ENCODE measurements around the gene CNTNAP1. TPM values are rescaled to one million over a fixed set of nuclear protein-coding genes. Genes with fewer than 3 reads are reported as not detected.

Gene CNTNAP1
- total RNA-seq, 1 donor from 2014 or later, result 9.0 TPM

- H3K9me3 ChIP-seq, result no peaks in the 10 kb centered on the region
- no peak overlapping the region for H3K4me3 ChIP-seq
- no peak for DNase-seq
- TF ChIP-seq CTCF (IDR thresholded peaks at IDR 0.05), result no peak
- H3K27ac ChIP-seq, result no peak overlapping the region
- intact Hi-C loops (cut with DNase I), result no loop called here
- H3K36me3 ChIP-seq, result peaks cover 49% of the 10 kb centered on the region
- H3K27me3 ChIP-seq (ENCODE audit: low read depth), result no peaks in the 10 kb centered on the region
- no peaks in the 10 kb centered on the region for H3K4me1 ChIP-seq
- no peak for ATAC-seq
Observed at GRCh38 chr17:42694524-42694923, 12.2 kb downstream of the CNTNAP1 start.

DNA sequence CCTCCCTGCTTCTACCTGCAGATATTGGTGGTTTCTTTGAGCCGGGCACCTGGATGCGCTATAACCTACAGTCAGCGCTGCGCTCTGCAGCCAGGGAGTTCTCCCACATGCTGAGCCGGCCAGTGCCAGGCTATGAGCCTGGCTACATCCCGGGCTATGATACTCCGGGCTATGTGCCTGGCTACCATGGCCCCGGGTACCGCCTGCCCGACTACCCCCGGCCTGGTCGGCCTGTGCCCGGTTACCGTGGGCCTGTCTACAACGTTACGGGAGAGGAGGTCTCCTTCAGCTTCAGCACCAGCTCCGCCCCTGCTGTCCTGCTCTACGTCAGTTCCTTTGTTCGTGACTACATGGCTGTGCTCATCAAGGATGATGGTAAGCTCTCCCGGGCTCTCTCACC, 13.2 kb downstream of the CNTNAP1 start:
- H3K4me3 ChIP-seq, result no peak overlapping the region
- no peak for DNase-seq

DNA sequence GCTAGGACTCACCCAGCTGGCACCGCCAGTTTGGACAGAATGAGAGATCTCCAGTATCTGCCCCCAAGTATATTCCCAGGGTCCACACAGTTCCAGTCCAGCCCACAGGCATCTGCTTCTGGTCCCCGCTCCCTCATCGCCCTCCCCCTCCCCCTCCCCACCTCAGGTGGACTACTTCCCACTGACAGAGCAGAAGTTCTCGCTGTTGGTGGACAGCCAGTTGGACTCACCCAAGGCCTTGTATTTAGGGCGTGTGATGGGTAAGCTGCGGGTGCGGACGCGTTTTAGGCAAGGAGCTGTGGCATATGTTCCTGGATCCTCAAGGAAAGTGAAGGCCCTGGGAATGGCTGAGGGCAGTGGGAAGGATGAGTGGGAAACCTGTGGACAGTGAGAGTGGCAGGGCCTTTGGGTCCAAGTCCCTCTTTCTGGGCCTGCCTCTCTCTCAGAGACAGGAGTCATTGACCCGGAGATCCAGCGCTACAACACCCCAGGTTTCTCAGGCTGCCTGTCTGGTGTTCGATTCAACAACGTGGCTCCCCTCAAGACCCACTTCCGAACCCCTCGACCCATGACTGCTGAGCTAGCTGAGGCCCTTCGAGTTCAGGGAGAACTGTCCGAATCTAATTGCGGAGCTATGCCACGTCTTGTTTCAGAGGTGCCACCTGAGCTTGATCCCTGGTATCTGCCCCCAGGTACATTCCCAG, 14.9 kb downstream of the CNTNAP1 start:
- no peak for DNase-seq
- H3K36me3 ChIP-seq, result peaks cover 67% of the 10 kb centered on the region
- no peak for TF ChIP-seq CTCF (IDR thresholded peaks at IDR 0.05)
- H3K4me3 ChIP-seq, result no peak overlapping the region
- H3K4me1 ChIP-seq, result no peaks in the 10 kb centered on the region
- H3K27ac ChIP-seq, result no peak overlapping the region
- no peaks in the 10 kb centered on the region for H3K27me3 ChIP-seq (ENCODE audit: low read depth)
- intact Hi-C loops (cut with DNase I), result no loop called here
- H3K9me3 ChIP-seq, result no peaks in the 10 kb centered on the region
- no peak for ATAC-seq

More for the DNA sequence above, 13.2 kb downstream of the CNTNAP1 start:
- no peak for TF ChIP-seq CTCF (IDR thresholded peaks at IDR 0.05)
- H3K36me3 ChIP-seq, result peaks cover 58% of the 10 kb centered on the region
- H3K9me3 ChIP-seq, result no peaks in the 10 kb centered on the region
- H3K27me3 ChIP-seq (ENCODE audit: low read depth), result no peaks in the 10 kb centered on the region
- H3K27ac ChIP-seq, result no peak overlapping the region
- intact Hi-C loops (cut with DNase I), result no loop called here
- no peaks in the 10 kb centered on the region for H3K4me1 ChIP-seq
- no peak for ATAC-seq

- H3K4me3 ChIP-seq, result no peak overlapping the region
- no peak for TF ChIP-seq CTCF (IDR thresholded peaks at IDR 0.05)
- no peaks in the 10 kb centered on the region for H3K9me3 ChIP-seq
- DNase-seq (no peak), ATAC-seq (no peak)
- no peak overlapping the region for H3K27ac ChIP-seq
- no peaks in the 10 kb centered on the region for H3K27me3 ChIP-seq (ENCODE audit: low read depth)
- intact Hi-C loops (cut with DNase I), result no loop called here
- no peaks in the 10 kb centered on the region for H3K4me1 ChIP-seq
- H3K36me3 ChIP-seq, result peaks cover 79% of the 10 kb centered on the region
Observed at GRCh38 chr17:42698736-42699414, 16.5 kb downstream of the CNTNAP1 start.

DNA sequence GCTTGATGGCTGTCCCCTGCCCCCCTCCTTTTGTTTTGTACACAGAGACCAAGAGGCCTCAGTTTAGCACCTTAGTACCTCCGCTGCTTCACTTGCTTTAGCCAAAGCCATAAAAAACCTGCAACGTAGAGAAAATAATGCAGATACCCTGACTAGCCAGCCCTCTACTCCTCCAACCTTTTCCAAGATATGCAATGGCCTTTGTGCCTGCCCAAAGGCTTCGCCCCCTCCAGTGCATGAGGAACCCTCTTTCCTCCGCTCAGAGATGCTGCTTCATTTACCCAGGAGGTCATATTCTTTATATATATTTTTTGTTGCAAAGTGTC, 17.0 kb downstream of the CNTNAP1 start:
- Histone ChIP-seq H3K27ac (no peak overlapping the region), H3K36me3 (peaks cover 84% of the 10 kb centered on the region)
- no peak for TF ChIP-seq CTCF (IDR thresholded peaks at IDR 0.05)

More for the DNA sequence above, 17.0 kb downstream of the CNTNAP1 start:
- DNase-seq (no peak), ATAC-seq (no peak)
- Histone ChIP-seq H3K4me1 (no peaks in the 10 kb centered on the region), H3K27me3 (ENCODE audit: low read depth) (no peaks in the 10 kb centered on the region), H3K4me3 (no peak overlapping the region), H3K9me3 (no peaks in the 10 kb centered on the region)
- intact Hi-C loops (cut with DNase I), result no loop called here
